ENCODE data around the gene RNASE4. TPM values are rescaled to one million over a fixed set of nuclear protein-coding genes. Genes with fewer than 3 reads are reported as not detected.

Gene RNASE4
- total and polyA plus RNA-seq, 10 of the 15 experiments (the other 5 are each of a cell fraction or from before 2014, with no cell fraction given), result 0.87 to 2.6 (median 1.3) TPM

GRCh38 chr14:20712904-20713303, 28.5 kb downstream of the RNASE4 start:
- no peak for TF ChIP-seq GATAD2B (conservative IDR thresholded peaks at IDR 0.05; ENCODE audit: low read depth)
- TF ChIP-seq ZBED1 (IDR thresholded peaks at IDR 0.05; ENCODE audit: borderline replicate concordance), result no peak
- TF ChIP-seq ZNF217 (IDR thresholded peaks at IDR 0.05), result no peak
- no peak for TF ChIP-seq CHD2 (IDR thresholded peaks at IDR 0.05; ENCODE audit: borderline replicate concordance, low read depth, low read length)
- TF ChIP-seq EED (IDR thresholded peaks at IDR 0.05; ENCODE audit: low read depth), result no peak
- no peak for TF ChIP-seq NFYB (IDR thresholded peaks at IDR 0.05; ENCODE audit: insufficient read depth, low read depth, low read length)
- no peak for TF ChIP-seq SIX5 (IDR thresholded peaks at IDR 0.05; ENCODE audit: low read depth, low read length, severe bottlenecking)
- TF ChIP-seq HCFC1 (IDR thresholded peaks at IDR 0.05; ENCODE audit: low read length), result no peak
- Histone ChIP-seq H3K4me2 (ENCODE audit: control insufficient read depth, insufficient read depth) (no peak overlapping the region), H3K4me3 (no peak overlapping the region), H3K9ac (ENCODE audit: control insufficient read depth, insufficient read depth, low read length) (no peak overlapping the region), H3K27me3 (replicated peaks in 1 of 2; ENCODE audit: control insufficient read depth in 2 of 2, insufficient read depth in 2 of 2, low read length in 1 of 2) (no peaks in the 10 kb centered on the region), H3K79me2 (ENCODE audit: control insufficient read depth, insufficient read depth, low read length) (no peaks in the 10 kb centered on the region), H3K27ac (ENCODE audit: control insufficient read depth, insufficient read depth) (no peak overlapping the region), H3K9me3 (replicated peaks; ENCODE audit: control insufficient read depth, insufficient read depth, low read length) (no peaks in the 10 kb centered on the region; the same call in 2 of the 3 replicates), H3K36me3 (ENCODE audit: control insufficient read depth in 2 of 2, insufficient read depth in 2 of 2, low read length in 1 of 2) (no peaks in the 10 kb centered on the region), H2AFZ (ENCODE audit: control insufficient read depth, low read depth, low read length) (no peak overlapping the region), H4K20me1 (ENCODE audit: control insufficient read depth, insufficient read depth) (no peaks in the 10 kb centered on the region), H3K4me1 (ENCODE audit: control insufficient read depth, insufficient read depth, low read length) (no peaks in the 10 kb centered on the region)
- in situ Hi-C loops (cut with MboI), result no loop called here
- CTCF ChIA-PET, result interaction anchor here (1.0 to 1.2 kb wide), 2 partner anchors 13 to 142 kb away, joined by 3 to 7 read pairs; no protein-coding TSS in a partner anchor
- DNase-seq (ENCODE audit: low read depth, low spot score) (no peak), FAIRE-seq (no peak), ATAC-seq (no peak)
- intact Hi-C loops (cut with micrococcal nuclease; ENCODE audit: unreplicated experiment), result no loop called here
- SMC1A ChIA-PET (ENCODE audit: uncharacterized antibody, unreplicated experiment), result no interaction called here
- BruUV-seq (replicated peaks), result no TSS peak
- POLR2A ChIA-PET, result no interaction called here
- RAD21 ChIA-PET (ENCODE audit: unreplicated experiment), result no interaction called here
- 7% methylated on average over 2 of the region's 2 CpGs for WGBS (ENCODE audit: insufficient coverage, insufficient replicate concordance, low lambda C conversion rate, missing lambda C conversion rate)

GRCh38 chr14:20714593-20715250, 30.4 kb downstream of the RNASE4 start:
- no peak for FAIRE-seq
- Histone ChIP-seq H4K20me1 (ENCODE audit: control insufficient read depth, insufficient read depth) (no peaks in the 10 kb centered on the region), H3K4me3 (no peak overlapping the region), H3K79me2 (ENCODE audit: control insufficient read depth, insufficient read depth, low read length) (no peaks in the 10 kb centered on the region), H3K9ac (ENCODE audit: control insufficient read depth, insufficient read depth, low read length) (no peak overlapping the region), H3K4me2 (ENCODE audit: control insufficient read depth, insufficient read depth) (no peak overlapping the region), H3K9me3 (replicated peaks; ENCODE audit: control insufficient read depth, insufficient read depth, low read length) (no peaks in the 10 kb centered on the region; the same call in 2 of the 3 replicates), H3K36me3 (ENCODE audit: control insufficient read depth in 2 of 2, insufficient read depth in 2 of 2, low read length in 1 of 2) (no peaks in the 10 kb centered on the region), H3K27ac (ENCODE audit: control insufficient read depth, insufficient read depth) (no peak overlapping the region), H3K4me1 (ENCODE audit: control insufficient read depth, insufficient read depth, low read length) (no peaks in the 10 kb centered on the region; the same call in 1 of the 2 replicates), H3K27me3 (replicated peaks in 1 of 2; ENCODE audit: control insufficient read depth in 2 of 2, insufficient read depth in 2 of 2, low read length in 1 of 2) (no peaks in the 10 kb centered on the region), H2AFZ (ENCODE audit: control insufficient read depth, low read depth, low read length) (no peak overlapping the region)
- in situ Hi-C loops (cut with MboI) (no loop called here), intact Hi-C loops (cut with micrococcal nuclease; ENCODE audit: unreplicated experiment) (no loop called here)
- no peak for ATAC-seq
- WGBS (ENCODE audit: insufficient coverage, insufficient replicate concordance, low lambda C conversion rate, missing lambda C conversion rate), result 48% methylated on average over 4 of the region's 4 CpGs
- no TSS peak for BruUV-seq (replicated peaks)
- RAD21 ChIA-PET (ENCODE audit: unreplicated experiment), result interaction anchor here (0.6 kb wide), 1 partner anchor 19 kb away, joined by 3 read pairs; no protein-coding TSS in a partner anchor
- no peak for DNase-seq (ENCODE audit: low read depth, low spot score)
- TF ChIP-seq ZNF217 (IDR thresholded peaks at IDR 0.05) (no peak), ZNF207 (IDR thresholded peaks at IDR 0.05; ENCODE audit: borderline replicate concordance) (no peak), HCFC1 (IDR thresholded peaks at IDR 0.05; ENCODE audit: low read length) (no peak), DPF2 (IDR thresholded peaks at IDR 0.05) (no peak), MAX (IDR thresholded peaks at IDR 0.05; ENCODE audit: low read depth, low read length) (no peak), RELB (IDR thresholded peaks at IDR 0.05; ENCODE audit: low read depth) (no peak), PKNOX1 (IDR thresholded peaks at IDR 0.05) (no peak)
- CTCF ChIA-PET, result interaction anchor here (0.6 to 1.2 kb wide), 3 partner anchors 16 to 143 kb away, joined by 3 to 4 read pairs (median 3); no protein-coding TSS in a partner anchor
- SMC1A ChIA-PET (ENCODE audit: uncharacterized antibody, unreplicated experiment), result no interaction called here
- POLR2A ChIA-PET, result no interaction called here

Measured in GM12878 (cell line).